ENCODE data around the gene TPR.

- no peak for TF ChIP-seq CTCF (conservative IDR thresholded peaks at IDR 0.05)
- TF ChIP-seq EZH2 (IDR thresholded peaks at IDR 0.05; ENCODE audit: low read depth), result no peak
These were observed 11.8 kb upstream of the TPR start for GRCh38 chr1:186386725-186387383.

Measured in PC-9 (cell line).